ENCODE measurements around the gene UGCG. TPM values are rescaled to one million over a fixed set of nuclear protein-coding genes. Genes with fewer than 3 reads are reported as not detected.
A peak's percentile ranks its signal among the peaks of the same experiment; 100 is the strongest.

Gene UGCG
- total RNA-seq, 1 donor, result 121 TPM

DNA sequence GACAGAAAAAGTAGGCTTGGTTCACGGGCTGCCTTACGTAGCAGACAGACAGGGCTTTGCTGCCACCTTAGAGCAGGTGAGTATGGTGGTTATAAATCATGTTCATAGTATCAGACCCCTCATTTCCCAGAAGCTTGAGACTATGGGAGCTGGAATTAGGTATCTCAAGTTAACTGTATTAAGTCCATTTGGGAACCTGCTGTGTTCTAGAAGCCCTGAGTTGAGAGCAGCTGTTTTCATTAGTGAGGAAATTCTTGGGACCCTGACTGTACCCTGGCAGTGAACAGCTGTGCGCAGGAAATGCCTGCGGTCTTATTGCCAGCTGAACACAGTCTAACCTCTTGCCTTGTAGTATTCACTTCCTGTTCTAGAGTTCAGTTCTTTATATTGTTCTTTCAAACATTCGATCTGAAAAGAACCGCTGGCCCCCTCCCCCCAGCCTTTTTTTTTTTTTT, 29.8 kb downstream of the UGCG start:
- no peaks in the 10 kb centered on the region for H3K9me3 ChIP-seq (ENCODE audit: low read depth, low read length)
- no peaks in the 10 kb centered on the region for H3K27me3 ChIP-seq (ENCODE audit: insufficient read depth, low read length)
- no peak overlapping the region for H2AFZ ChIP-seq (ENCODE audit: low read length)
- no peak for DNase-seq (ENCODE audit: insufficient read length, low spot score, missing footprints)
- H3K4me3 ChIP-seq (ENCODE audit: insufficient read depth, low read length), result no peak overlapping the region
- H3K36me3 ChIP-seq (ENCODE audit: insufficient read depth, low read length), result peaks cover 92% of the 10 kb centered on the region
- peaks cover 49% of the 10 kb centered on the region for H3K4me1 ChIP-seq (ENCODE audit: insufficient read depth, low read length)
- H3K27ac ChIP-seq (ENCODE audit: low read depth, low read length), result peak overlapping the region; percentile 53
- H4K20me1 ChIP-seq (ENCODE audit: insufficient read depth, low read length), result peaks cover 16% of the 10 kb centered on the region
- TF ChIP-seq, protein P1, sequence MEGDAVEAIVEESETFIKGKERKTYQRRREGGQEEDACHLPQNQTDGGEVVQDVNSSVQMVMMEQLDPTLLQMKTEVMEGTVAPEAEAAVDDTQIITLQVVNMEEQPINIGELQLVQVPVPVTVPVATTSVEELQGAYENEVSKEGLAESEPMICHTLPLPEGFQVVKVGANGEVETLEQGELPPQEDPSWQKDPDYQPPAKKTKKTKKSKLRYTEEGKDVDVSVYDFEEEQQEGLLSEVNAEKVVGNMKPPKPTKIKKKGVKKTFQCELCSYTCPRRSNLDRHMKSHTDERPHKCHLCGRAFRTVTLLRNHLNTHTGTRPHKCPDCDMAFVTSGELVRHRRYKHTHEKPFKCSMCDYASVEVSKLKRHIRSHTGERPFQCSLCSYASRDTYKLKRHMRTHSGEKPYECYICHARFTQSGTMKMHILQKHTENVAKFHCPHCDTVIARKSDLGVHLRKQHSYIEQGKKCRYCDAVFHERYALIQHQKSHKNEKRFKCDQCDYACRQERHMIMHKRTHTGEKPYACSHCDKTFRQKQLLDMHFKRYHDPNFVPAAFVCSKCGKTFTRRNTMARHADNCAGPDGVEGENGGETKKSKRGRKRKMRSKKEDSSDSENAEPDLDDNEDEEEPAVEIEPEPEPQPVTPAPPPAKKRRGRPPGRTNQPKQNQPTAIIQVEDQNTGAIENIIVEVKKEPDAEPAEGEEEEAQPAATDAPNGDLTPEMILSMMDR (IDR thresholded peaks at IDR 0.05; ENCODE audit: extremely low read depth, low read depth, low read length), result no peak
- H3K4me2 ChIP-seq (ENCODE audit: insufficient read depth, low read length), result no peak overlapping the region
- peaks cover 87% of the 10 kb centered on the region for H3K79me2 ChIP-seq (ENCODE audit: insufficient read depth, low read length)

DNA sequence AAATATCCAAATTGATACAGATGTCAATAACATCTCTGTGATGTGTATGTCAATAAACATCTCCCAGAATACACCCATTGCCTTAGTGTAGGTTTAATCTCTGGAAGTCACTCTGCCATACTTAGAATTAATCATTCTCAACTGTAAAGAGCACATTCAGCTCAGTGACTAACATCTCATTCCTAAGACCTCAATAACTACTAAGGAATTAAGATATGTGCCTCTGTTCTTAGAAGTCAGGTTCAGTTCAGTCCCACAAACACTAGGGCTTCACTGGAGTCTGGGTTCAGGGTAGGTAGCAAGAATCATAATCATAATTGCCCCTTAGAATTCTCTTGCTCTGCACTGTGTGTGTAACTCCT, 31.7 kb downstream of the UGCG start:
- H4K20me1 ChIP-seq (ENCODE audit: insufficient read depth, low read length), result peaks cover 3% of the 10 kb centered on the region
- H2AFZ ChIP-seq (ENCODE audit: low read length), result no peak overlapping the region
- no peaks in the 10 kb centered on the region for H3K27me3 ChIP-seq (ENCODE audit: insufficient read depth, low read length)
- peaks cover 96% of the 10 kb centered on the region for H3K36me3 ChIP-seq (ENCODE audit: insufficient read depth, low read length)
- H3K79me2 ChIP-seq (ENCODE audit: insufficient read depth, low read length), result peaks cover 83% of the 10 kb centered on the region
- TF ChIP-seq, protein P1 (IDR thresholded peaks at IDR 0.05; ENCODE audit: extremely low read depth, low read depth, low read length), result no peak
- H3K4me1 ChIP-seq (ENCODE audit: insufficient read depth, low read length), result peaks cover 40% of the 10 kb centered on the region
- H3K4me3 ChIP-seq (ENCODE audit: insufficient read depth, low read length), result no peak overlapping the region
- H3K9me3 ChIP-seq (ENCODE audit: low read depth, low read length), result no peaks in the 10 kb centered on the region
- no peak overlapping the region for H3K4me2 ChIP-seq (ENCODE audit: insufficient read depth, low read length)
- H3K27ac ChIP-seq (ENCODE audit: low read depth, low read length), result peak overlapping the region; percentile 46
- DNase-seq (ENCODE audit: insufficient read length, low spot score, missing footprints), result peak; percentile 71

DNA sequence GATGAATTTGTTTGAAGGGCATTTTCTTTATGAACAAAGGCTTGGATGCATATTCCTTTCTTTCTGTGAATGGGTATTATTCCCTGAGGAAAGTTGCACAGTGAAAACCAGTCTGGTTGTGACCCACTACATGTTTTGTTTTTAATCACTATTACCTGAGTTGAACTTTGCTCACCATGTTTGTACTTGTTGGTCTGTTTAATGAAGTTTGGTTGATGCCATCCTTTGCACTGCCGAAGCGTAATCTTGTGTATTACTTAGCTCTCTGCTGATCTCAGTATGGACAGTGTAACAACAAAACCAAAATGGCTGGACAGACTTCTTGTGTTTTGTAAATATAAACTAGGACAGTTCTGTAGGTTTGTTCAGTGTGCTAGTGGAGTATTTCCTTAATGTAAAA, 38.1 kb downstream of the UGCG start:
- Histone ChIP-seq H3K36me3 (ENCODE audit: insufficient read depth, low read length) (peaks cover 82% of the 10 kb centered on the region), H3K27ac (ENCODE audit: low read depth, low read length) (peak overlapping the region; percentile 67), H3K4me1 (ENCODE audit: insufficient read depth, low read length) (peaks cover 32% of the 10 kb centered on the region), H2AFZ (ENCODE audit: low read length) (no peak overlapping the region), H3K79me2 (ENCODE audit: insufficient read depth, low read length) (peaks cover 40% of the 10 kb centered on the region), H3K4me2 (ENCODE audit: insufficient read depth, low read length) (no peak overlapping the region), H3K27me3 (ENCODE audit: insufficient read depth, low read length) (no peaks in the 10 kb centered on the region), H3K4me3 (ENCODE audit: insufficient read depth, low read length) (no peak overlapping the region), H3K9me3 (ENCODE audit: low read depth, low read length) (no peaks in the 10 kb centered on the region), H4K20me1 (ENCODE audit: insufficient read depth, low read length) (no peaks in the 10 kb centered on the region)
- DNase-seq (ENCODE audit: insufficient read length, low spot score, missing footprints), result no peak
- TF ChIP-seq, protein P1 (IDR thresholded peaks at IDR 0.05; ENCODE audit: extremely low read depth, low read depth, low read length), result no peak

DNA sequence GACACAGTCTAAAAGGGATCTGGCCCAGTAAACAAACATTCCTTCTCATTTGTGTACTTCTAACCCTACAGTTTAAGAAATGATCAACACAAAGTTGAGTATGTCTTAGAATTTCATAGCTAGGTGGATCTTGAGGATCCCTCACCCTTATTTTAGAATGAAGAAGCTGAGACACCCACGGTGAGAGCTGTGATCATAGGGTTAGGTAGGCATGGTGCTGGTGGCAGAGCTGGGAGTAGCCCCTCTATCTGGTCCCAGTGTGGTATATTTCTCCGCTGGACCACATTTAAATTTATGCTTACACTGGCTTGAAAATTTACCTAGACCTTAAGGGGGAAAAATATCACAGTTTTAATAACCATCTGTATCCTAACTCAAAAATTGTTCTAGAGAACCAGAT, 39.8 kb downstream of the UGCG start:
- no peaks in the 10 kb centered on the region for H3K9me3 ChIP-seq (ENCODE audit: low read depth, low read length)
- peak overlapping the region; percentile 67 for H3K27ac ChIP-seq (ENCODE audit: low read depth, low read length)
- peaks cover 32% of the 10 kb centered on the region for H3K4me1 ChIP-seq (ENCODE audit: insufficient read depth, low read length)
- peaks cover 65% of the 10 kb centered on the region for H3K36me3 ChIP-seq (ENCODE audit: insufficient read depth, low read length)
- H4K20me1 ChIP-seq (ENCODE audit: insufficient read depth, low read length), result no peaks in the 10 kb centered on the region
- no peak overlapping the region for H3K4me2 ChIP-seq (ENCODE audit: insufficient read depth, low read length)
- peaks cover 26% of the 10 kb centered on the region for H3K79me2 ChIP-seq (ENCODE audit: insufficient read depth, low read length)
- DNase-seq (ENCODE audit: insufficient read length, low spot score, missing footprints), result peak; percentile 8
- H3K27me3 ChIP-seq (ENCODE audit: insufficient read depth, low read length), result no peaks in the 10 kb centered on the region
- no peak overlapping the region for H2AFZ ChIP-seq (ENCODE audit: low read length)
- H3K4me3 ChIP-seq (ENCODE audit: insufficient read depth, low read length), result no peak overlapping the region
- TF ChIP-seq, protein P1 (IDR thresholded peaks at IDR 0.05; ENCODE audit: extremely low read depth, low read depth, low read length), result no peak

All from osteoblast (primary cell).